ENCODE results near the gene IKZF2.

- TF ChIP-seq RAD21 (IDR thresholded peaks at IDR 0.05; ENCODE audit: low read depth): no peak
- TF ChIP-seq CTCF (IDR thresholded peaks at IDR 0.05 in 2 of 3, conservative IDR thresholded peaks at IDR 0.05 in 1 of 3; ENCODE audit: borderline replicate concordance in 1 of 3, insufficient read depth in 1 of 3, low read depth in 2 of 3, low read length in 2 of 3): no peak
- no peak for TF ChIP-seq ZFX (IDR thresholded peaks at IDR 0.05)
- no peak for TF ChIP-seq YY1 (IDR thresholded peaks at IDR 0.05; ENCODE audit: extremely low read depth, insufficient replicate concordance, low read depth, low read length)
- no peak for TF ChIP-seq POLR2A (IDR thresholded peaks at IDR 0.05; ENCODE audit: borderline replicate concordance, extremely low read depth, insufficient read depth, insufficient read length)
- no peak for TF ChIP-seq ATF3 (IDR thresholded peaks at IDR 0.05)
- TF ChIP-seq EZH2 (IDR thresholded peaks at IDR 0.05): no peak
- no peak for TF ChIP-seq EZH2phosphoT487 (IDR thresholded peaks at IDR 0.05; ENCODE audit: borderline replicate concordance)
- no peak for TF ChIP-seq SP1 (IDR thresholded peaks at IDR 0.05; ENCODE audit: low read depth)
These were observed 191.8 kb downstream of the IKZF2 start for GRCh38 chr2:212959471-212960117.
